Spleen (tissue), 7 donors: ENCODE data around the gene GIT1.

Source experiments
- CTCF ChIP-seq, 11 experiments: fragments of 200-600 bp in 7 of 11; fragments of 450-650 bp in 4 of 11; sonication (generic) in 4 of 11; IDR thresholded peaks in 8 of 11; conservative IDR thresholded peaks in 3 of 11; 1 replicate in 7 of 11; 2 replicates in 4 of 11; pipeline versions ENCODE4 v1.4.0 to v1.8.0; 2016 to 2021; ENCODE audit warnings: antibody characterized with exemption in 11 of 11, inconsistent platforms in 4 of 11, mild to moderate bottlenecking in 1 of 11
- POLR2AphosphoS5 ChIP-seq, 3 donors: sonication (generic); formaldehyde crosslinking; IDR thresholded peaks; one replicate each; pipeline ENCODE4 v1.5.1; 2017; ENCODE audit warnings: antibody characterized with exemption in 3 of 3
- donor health status: DM: no; HTN: no; CAD: no; lungs with moderate emphysema.
- donor health status: DM: no; HTN: no; CAD: no.
- donor health status: DM: no; HTN: no; CAD: no.

DNA sequence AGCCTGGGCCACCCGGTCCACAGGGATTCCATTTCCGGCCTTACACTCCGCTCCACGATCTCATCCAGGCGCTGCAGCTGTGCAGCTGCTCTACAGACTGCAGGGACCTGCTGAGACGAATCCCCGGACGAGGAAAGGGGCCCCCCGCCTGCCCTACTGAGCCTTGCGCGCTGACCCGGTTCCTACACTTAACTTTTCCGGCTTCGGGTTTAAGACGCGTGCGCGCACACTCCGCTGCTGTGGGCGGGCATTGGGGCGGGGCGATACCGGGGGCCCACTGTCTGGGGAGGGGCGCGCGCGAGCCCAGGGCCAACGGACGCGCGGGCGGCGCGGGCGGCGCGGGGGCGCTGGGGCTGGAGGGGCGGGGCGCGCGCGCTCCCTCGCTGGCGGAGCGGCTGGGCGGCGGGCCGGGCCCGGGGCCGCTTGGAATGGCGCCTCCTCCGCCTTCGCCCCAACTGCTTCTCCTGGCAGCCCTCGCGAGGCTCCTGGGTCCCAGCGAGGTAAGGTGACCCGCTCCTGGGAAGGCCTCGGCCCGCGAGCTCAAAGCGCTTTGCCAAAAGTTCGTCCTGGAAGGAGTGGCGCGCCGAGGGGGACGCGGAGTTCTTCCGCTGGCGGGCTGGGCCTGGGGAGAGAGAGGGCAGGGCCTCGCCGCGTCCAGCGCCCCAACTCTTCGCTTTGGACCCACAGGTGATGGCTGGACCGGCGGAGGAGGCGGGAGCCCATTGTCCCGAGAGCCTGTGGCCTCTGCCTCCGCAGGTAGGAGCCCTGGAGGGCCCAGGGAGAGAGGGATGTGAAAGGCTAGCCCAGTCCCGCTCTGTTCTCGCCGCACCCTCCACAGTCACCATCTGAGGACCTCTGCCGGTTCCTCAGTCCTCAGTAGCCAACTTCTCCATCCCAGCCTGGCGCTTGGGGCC, 20.9 kb downstream of the GIT1 start, which contains the start of gene TP53I13:
- TF ChIP-seq CTCF (IDR thresholded peaks at IDR 0.05 in 8 of 11, conservative IDR thresholded peaks at IDR 0.05 in 3 of 11) (no peak), POLR2AphosphoS5 (IDR thresholded peaks at IDR 0.05) (peak; percentile 89 to 93 (median 91))
